Coronary artery (tissue), 2 donors: ENCODE measurements around the gene GATAD2A.

Source experiments
- DNase-seq: peaks from one replicate; pipeline ENCODE4 v3.0.0-alpha.2; 2017; ENCODE audit warnings: low spot score
- H3K27ac ChIP-seq, 2 donors: fragments of 200-600 bp; sonication (generic); one replicate each; pipeline ENCODE4 v1.5.1; 2016 to 2019
- H3K4me3 ChIP-seq: fragments of 200-600 bp; sonication (generic); 2 replicates; pipeline ENCODE4 v1.5.1; 2016; ENCODE audit warnings: mild to moderate bottlenecking, moderate library complexity
- CTCF ChIP-seq: fragments of 200-600 bp; sonication (generic); IDR thresholded peaks from one replicate; pipeline ENCODE4 v1.5.1; 2019; ENCODE audit warnings: antibody characterized with exemption

Gene GATAD2A

GRCh38 chr19:19404879-19405860, at the start of gene GATAD2A:
Gene GATAD2A, plus strand, starts transcription at chr19:19405675. Its CDS starts 59,671 bp downstream, at chr19:19465346.
- DNase-seq = peak; percentile 97
- TF ChIP-seq CTCF = no peak
- H3K4me3 ChIP-seq = peak within 1 kb of the TSS; percentile 96
- peak within 1 kb of the TSS; percentile 90 to 94 for H3K27ac ChIP-seq

- Histone ChIP-seq H3K4me3 (no peak overlapping the region), H3K27ac (no peak overlapping the region)
- DNase-seq = no peak
- TF ChIP-seq CTCF = no peak
Measured at GRCh38 chr19:19356500-19356899, 49.0 kb upstream of the GATAD2A start.

- no peak overlapping the region for H3K4me3 ChIP-seq
- no peak for TF ChIP-seq CTCF
- no peak overlapping the region for H3K27ac ChIP-seq
- DNase-seq = no peak
Measured at GRCh38 chr19:19356901-19357566, 48.4 kb upstream of the GATAD2A start.

- Histone ChIP-seq H3K4me3 (peak overlapping the region; percentile 13), H3K27ac (peak overlapping the region in 1 of 2 donors; percentile 20)
- peak; percentile 78 for TF ChIP-seq CTCF
- peak; percentile 84 for DNase-seq
Measured at GRCh38 chr19:19361075-19361594, 44.3 kb upstream of the GATAD2A start.

GRCh38 chr19:19362075-19362474, 43.4 kb upstream of the GATAD2A start:
- DNase-seq = no peak
- H3K4me3 ChIP-seq = no peak overlapping the region
- H3K27ac ChIP-seq = peak overlapping the region in 1 of 2 donors; percentile 13
- TF ChIP-seq CTCF = no peak

- DNase-seq = no peak
- Histone ChIP-seq H3K4me3 (no peak overlapping the region), H3K27ac (no peak overlapping the region)
- TF ChIP-seq CTCF = peak; percentile 88
Measured at GRCh38 chr19:19366434-19367396, 38.8 kb upstream of the GATAD2A start.
